GM19193 (cell line): ENCODE data around the gene SFXN3.

Experiments
- POLR2A ChIP-seq: IDR thresholded peaks from 4 replicates; pipeline ENCODE4 v1.6.1; 2011; ENCODE audit not compliant: insufficient read depth, insufficient read length; ENCODE audit errors: extremely low read depth

Gene SFXN3

DNA sequence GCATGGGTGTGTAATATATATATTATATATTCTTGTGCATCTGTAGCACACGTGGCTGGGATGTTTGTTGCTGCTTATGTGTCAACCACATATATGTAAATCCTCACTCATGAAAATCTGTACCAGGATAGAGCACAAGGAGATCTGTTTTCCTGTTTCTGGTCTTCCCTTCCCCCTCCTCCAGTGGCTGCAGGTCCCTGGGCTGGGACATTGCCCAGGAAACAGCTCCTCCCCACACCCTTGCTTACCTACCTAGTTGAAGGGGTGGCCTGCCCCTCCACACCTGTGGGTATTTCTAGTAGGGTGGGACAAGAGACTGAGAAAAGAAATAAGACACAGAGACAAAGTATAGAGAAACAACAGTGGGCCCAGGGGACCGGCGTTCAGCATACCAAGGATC is 2.2 kb downstream of the SFXN3 start:
- no peak for TF ChIP-seq POLR2A

DNA sequence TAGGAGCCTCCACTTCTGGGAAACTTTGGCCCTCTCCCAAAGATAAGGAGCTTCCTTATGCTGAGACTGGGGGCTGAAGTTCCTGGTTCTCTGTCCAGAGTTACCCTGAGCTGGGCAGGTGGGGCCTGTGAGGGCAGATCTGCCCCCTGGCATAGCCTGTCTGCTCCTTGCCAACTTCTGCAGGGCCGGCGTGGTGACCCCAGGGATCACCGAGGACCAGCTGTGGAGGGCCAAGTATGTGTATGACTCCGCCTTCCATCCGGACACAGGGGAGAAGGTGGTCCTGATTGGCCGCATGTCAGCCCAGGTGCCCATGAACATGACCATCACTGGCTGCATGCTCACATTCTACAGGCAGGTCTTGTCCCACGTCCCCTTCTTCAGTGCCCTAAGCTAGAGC is 4.3 kb downstream of the SFXN3 start:
- no peak for TF ChIP-seq POLR2A

DNA sequence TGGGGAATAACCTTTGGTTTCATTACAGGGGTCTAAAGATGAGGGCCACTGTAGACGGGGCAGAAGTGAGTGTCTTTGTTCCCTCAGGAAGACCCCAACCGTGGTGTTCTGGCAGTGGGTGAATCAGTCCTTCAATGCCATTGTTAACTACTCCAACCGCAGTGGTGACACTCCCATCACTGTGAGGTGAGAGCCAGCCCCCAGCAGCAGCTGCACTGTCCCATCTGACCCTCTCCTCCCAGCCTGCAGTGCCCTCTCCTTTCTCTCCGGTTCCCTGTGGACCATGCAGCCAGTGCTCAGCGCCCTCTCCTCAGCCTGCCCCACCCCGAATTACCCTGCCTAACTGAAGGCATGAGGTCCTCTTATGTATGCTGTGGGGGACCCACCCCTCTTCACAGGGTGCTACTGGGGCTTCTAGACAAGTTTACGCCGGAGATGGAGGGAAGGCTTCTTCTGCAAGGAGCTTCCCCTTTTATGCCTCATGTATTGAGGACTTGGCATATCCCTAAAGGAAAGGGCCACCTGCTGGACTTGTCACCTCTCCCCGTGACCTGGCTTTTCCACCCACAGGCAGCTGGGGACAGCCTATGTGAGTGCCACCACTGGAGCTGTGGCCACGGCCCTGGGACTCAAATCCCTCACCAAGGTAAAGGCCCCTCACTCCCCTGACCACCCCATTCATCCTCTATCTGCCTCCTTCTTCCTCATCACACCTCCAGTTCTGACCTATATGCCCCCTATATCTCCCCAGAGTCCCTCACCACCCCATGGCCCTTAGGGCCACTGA is 5.1 kb downstream of the SFXN3 start:
- no peak for TF ChIP-seq POLR2A

DNA sequence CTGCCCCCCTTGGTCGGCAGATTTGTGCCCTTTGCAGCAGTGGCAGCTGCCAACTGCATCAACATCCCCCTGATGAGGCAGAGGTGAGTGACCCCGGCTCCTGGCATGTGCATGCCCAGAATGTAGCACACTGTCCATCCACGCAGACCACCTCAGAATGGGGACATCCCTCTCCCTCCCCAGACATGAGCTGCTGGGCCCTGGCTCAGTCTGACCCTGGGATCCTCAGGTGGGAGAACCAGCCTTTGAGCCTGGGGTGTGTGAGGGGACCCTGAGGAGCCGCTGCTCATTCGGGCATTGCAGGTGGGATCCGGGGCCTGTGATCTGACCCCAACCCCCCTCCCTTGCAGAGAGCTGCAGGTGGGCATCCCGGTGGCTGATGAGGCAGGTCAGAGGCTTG is 5.7 kb downstream of the SFXN3 start:
- no peak for TF ChIP-seq POLR2A

DNA sequence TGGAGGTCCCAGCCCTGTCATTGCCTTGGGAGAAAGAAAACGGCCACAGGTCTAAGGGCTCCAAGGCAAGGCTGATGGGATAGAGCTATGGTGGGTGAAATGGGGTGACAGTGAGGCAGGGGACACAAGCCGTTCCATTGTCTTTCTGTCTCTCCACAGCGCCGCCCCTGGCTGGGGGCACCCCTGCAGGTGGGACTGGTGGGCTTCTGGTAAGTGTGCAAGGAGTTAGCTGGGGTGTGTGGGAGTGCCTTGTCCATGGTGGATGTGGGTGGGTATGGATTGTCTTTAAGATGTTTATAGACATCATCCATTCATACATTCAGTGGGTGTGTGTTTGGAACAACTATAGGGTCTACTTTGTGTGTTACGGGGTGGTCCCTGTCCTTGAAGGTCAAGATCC is 7.5 kb downstream of the SFXN3 start:
- no peak for TF ChIP-seq POLR2A

DNA sequence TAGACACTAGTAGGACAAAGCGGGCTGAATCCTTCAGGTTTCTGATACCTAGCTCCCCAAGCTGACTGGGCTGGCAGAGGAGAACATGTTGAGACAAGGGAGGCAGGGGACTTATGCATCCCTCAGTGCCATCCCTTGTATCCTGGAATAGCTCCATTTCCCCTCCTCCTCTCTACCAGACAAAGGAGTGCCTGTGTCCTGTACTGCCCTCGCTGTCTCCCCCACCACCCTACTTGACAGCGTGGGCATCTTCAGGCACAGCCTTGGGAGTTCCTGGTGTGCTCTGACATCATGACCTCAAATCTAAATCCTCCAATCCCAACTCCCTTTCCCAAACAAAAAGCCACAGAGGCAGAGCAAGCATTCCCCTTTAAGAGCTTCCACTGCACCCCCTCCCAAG is 9.0 kb downstream of the SFXN3 start:
- TF ChIP-seq POLR2A = no peak

DNA sequence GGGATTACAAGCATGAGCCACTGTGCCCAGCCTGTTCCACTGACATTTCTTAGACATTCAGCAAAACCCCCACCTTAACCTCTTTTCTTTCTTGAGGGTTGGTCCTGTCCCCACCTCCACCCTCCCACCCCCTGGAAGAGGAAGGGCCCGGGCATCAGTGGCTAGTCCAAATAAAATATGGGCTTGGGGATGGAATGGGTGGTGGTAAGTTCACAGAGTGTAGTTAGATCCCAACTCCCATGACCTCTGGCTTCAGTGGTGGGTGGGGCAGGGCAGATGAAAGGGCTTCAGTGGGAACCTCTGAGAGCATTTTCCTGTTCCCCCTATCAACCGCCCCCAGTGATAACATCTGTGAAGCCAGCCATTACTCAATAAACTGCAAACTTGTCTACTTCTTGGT is 9.8 kb downstream of the SFXN3 start:
- no peak for TF ChIP-seq POLR2A

DNA sequence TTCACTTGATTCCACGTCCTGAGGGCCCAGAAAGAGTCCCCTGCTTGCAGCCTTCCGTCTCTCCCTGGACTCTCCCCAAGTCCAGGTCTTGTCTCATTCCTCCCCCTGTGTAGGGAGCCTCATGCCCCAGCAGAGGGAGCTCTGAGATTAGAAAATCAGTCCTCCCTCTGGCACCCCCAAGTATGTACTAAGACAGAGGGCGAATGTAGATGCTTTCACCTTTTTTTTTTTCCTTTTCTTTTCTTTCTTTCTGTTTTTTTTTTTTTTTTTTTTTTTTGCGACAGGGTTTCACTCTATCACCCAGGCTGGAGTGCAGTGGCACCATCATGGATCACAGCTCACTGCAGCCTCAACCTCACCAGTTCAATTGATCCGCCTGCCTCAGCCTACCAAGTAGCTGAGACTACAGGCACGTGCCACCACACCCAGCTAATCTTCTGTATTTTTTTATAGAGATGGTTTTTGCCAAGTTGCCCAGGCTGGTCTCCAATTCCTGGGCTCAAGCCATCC is 10.3 kb downstream of the SFXN3 start:
- TF ChIP-seq POLR2A = no peak

DNA sequence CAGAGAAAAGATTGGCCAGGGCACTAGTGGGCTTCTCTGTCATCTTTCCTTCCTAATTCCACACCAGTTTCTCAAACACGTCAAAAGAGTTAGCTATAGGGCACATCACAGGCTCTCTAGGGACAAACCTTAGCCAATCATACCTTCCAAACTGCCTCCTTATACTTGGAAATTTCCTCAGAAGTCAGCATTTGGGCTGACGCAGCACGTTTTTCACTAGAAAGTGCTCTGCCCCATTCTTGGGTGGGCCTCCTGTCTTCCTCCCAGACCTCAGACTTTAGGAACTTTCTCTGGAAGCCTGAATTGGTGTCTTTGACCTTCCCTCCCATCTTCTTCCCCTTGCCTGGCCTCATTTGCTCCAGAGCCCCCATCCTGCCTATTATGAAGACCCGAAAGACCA is 11.1 kb downstream of the SFXN3 start:
- no peak for TF ChIP-seq POLR2A

DNA sequence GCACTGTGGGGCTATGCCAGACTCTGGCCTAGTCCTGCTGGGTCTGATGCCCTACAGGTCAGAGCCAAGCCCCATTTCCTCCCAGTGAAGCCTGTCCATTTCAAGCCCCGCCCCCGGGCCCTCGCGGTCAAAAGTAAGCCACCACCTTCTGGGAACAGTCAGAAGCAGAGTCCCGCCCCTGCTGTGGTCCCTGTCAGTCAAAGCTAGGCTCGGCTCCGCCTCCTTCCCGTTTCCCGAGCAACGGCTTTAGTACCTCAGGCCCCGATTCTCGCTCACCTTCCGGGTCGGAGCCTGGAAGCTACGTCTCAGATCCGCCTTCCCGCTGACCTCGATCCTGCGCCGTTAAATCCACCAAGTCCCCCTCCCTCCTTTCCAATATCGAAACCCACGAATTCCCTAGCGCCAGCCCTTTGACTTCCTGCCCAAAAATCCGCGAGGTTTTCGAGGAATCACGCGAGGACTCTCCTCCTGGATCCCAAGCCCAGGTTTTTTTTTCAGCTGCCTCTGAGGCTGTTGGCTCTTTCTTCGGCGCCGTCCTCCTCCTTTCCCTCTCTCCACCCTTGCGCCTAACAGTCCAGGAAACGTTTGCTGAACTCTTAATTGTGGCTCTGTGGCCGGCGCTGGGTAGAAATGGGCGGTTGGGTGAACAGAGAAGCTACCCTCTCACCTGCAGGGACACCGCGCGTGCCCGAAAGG is 11.8 kb downstream of the SFXN3 start:
- TF ChIP-seq POLR2A = peak; percentile 72

DNA sequence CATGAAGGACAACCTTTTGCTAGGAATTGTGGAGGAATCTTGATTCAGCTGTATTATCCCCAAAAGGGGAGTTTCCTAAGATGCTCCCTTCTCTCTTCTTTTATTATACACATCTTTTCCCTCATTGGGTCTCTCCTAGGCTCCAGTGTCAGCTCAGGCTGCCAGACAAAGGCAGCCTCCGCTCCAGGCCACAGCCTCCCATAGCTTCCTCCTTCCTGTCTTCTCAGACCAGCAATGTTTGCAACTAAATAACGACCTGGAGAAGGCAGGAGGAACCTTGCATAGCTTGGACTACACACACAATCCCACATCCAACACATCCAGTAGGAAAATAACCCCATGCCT is 12.3 kb downstream of the SFXN3 start:
- no peak for TF ChIP-seq POLR2A

DNA sequence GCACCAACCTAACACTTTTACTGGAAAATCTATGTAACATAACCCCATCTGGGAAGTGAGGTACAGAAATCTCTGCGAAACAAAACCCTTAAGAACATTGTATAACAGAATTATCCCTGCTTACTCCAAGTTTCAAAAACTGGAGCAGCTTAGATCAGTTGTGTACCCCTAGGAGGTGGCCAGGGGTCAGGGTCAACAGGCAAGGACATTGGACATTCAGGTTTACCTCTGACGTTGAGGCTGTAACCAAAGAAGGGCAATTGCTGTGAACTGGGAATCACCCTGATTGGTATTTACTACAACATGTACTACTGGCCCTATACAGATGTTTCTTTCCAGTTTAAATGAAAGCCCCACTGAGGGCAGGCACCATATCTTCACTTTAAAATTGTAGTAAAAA is 13.1 kb downstream of the SFXN3 start:
- no peak for TF ChIP-seq POLR2A

DNA sequence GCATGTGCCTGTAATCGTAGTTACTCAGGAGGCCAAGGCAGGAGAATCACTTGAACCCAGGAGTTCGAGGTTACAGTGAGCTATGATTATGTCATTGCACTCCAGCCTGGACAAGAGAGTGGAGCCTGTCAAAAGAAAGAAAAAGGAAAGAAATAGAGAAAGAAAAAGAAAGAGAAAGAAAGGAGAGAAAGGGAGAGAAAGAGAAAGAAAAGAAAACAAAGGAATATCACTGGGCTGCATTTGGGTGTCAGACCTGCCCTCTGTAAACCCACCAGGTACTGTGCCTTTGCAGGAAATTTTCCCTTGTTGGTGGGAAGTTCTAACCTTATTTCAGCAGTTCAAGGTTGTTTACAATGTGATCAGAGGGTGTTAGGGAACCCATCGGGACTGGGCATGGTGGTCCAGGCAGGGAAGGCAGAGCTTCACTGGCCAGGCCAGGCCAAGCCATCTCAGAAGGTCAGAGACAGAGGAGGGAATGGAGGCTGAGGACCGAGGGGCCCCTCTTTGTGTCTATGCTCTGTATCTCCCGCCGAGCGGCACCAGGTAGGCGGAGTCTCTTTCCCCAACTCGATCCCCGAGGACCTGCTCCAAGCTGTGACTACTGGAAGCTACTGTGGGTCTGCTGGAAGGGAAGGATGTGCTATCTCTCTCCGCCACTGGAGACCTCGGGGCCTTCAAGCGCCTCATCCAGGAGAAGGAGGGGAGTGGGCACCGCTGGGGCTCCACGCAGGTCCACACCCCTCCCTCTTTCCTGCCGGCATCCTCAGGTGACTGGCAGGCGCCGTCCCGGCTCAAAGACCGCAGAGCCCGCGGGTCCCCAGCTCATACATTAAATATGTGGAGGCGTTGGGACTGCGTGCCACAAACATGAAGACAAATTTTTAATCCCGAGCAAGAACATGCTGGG is 15.6 kb downstream of the SFXN3 start:
- TF ChIP-seq POLR2A = no peak

DNA sequence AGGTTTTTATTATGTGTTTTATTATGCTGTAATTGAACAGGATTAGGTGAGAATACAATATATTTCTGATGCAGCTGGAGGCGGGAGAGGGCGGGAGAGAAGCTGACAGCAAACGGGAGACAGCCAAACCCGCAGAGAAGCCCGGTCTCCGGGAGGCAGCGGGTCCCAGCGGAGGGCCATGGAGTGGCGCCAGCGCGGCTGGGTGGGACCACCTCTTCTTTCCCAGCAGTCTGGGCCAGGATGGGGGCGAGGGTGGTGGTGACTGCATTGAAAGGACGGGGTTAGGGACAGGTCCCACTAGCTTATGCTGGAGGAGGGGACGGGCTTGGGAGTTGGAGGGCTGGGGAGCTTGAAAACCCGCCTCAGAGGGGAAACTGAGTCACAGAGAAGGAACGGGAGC is 16.2 kb downstream of the SFXN3 start:
- TF ChIP-seq POLR2A = no peak

DNA sequence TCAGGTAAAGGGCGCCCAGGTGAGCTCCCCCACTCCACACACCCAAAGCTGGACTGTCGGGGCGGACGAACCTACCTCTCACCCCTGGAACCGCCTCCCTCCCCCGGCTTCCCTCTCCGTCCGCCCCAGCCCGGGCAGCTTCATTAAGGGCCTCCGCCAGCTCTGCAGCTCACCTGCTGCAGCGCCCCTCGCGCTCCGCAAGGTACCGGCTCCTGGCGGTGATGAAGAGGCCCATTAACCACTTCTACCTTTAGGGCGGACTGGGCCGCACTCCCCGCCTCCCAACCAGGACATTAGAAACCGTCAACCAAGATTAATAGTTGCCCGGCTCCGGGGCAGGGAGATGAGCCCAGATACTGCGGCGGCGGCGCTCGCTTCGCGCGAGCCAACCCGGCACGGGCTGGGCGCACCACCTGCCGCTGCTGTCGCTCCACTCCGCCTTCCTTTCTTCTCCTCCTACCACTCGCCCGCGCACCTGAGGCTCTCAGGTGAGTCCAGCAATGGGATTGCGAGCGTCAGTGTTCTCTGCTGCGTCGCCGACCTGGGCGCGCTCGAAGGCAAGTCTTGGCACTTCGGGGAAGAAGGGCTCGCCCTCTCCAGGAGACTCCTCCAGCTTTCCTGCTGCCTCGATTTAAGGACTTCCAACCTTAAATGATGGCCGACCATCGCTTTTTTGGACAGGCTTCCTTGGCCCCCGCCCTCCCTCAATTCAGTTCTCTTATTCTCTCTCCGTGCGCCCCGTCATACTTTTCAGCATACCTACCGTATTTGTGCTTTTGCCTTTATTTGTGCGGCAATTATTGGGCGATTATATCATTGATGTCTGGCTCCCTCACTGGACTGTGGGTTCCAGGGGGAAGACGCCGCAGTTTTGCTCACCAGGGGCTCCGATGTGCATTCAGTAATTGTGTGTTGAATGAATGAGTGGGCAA is 17.2 kb downstream of the SFXN3 start:
- no peak for TF ChIP-seq POLR2A
